NCI-H2107 (cell line): Measurements from ENCODE around the gene SYT14.
A peak's percentile ranks its signal among the peaks of the same experiment; 100 is the strongest.
"Not testable (repeated sequence)": the region's sequence is repeated elsewhere in the genome, so short reads cannot be mapped to it uniquely, and the experiment has no call there.

Source experiments
- DNase-seq: peaks from one replicate; lab custom pipeline; 2025; lab: John Stamatoyannopoulos, UW

The SYT14 gene

GRCh38 chr1:209937996-209938959 lies at the start of gene SYT14:
TSS of gene SYT14 (plus strand) at chr1:209938217. CDS start at chr1:209938265, 48 bp downstream.
- DNase-seq: peak; percentile 76

GRCh38 chr1:209888291-209889076 lies 49.5 kb upstream of the SYT14 start:
- not testable (repeated sequence) for DNase-seq

- DNase-seq: no peak
These were observed 49.0 kb upstream of the SYT14 start for GRCh38 chr1:209889077-209889418.

DNA sequence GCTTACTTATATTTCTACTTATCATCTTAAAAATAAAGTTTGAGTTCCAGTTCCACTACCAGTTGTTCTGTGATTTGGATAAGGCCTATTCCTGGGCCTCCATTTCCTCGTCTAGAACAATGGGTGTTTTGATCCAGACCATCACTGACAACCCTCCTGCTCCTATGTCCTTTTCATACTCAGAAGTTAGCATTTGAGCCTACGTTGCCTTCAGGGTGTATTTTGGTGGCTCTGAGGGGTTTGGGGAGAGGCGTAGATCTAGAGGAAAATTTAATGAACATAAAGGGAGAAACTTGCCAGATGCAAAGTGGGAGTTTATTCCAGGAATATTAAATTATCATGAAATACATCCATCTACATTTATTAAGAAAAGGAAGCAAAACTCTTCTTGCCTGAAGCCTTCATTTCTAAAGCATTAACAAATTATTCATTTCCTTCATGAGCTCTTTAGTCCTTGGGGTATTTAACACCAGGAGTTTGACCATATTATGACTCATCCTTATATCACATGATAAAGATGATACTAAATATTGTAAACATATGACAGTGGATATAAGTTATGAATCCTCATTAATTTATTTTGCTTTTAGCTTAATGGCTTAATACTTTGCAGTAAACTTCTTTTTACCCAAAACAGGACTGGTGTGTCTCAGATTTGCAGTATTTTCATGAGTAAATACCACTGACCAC lies 47.2 kb upstream of the SYT14 start:
- no peak for DNase-seq

- DNase-seq: no peak
These were observed 44.3 kb upstream of the SYT14 start for GRCh38 chr1:209893751-209894150.

DNA sequence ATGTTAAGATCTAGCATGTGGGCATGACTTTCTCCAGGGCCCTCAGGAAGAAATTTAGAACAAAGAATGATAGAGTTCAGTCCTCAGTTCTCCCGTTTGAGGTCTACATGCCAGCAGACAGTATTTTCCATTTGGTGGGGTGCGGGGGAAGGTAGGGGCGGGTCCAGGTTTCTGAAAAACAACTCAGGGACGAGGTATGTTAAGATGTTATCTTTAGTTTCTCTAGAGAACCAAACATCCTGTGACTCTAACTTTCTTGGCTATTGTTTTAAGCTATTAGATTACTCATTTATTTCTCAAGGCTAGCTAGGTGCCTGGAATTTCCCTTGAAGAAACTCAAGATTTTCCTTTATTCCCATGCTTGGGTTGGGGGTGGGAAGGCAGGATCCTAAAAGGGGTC lies 42.3 kb upstream of the SYT14 start:
- DNase-seq: no peak

GRCh38 chr1:209896346-209896745 lies 41.7 kb upstream of the SYT14 start:
- no peak for DNase-seq

- not testable (repeated sequence) for DNase-seq
These were observed 39.7 kb upstream of the SYT14 start for GRCh38 chr1:209898271-209898670.

- not testable (repeated sequence) for DNase-seq
These were observed 39.2 kb upstream of the SYT14 start for GRCh38 chr1:209898851-209899250.

- DNase-seq: no peak
These were observed 38.1 kb upstream of the SYT14 start for GRCh38 chr1:209899948-209900347.

DNA sequence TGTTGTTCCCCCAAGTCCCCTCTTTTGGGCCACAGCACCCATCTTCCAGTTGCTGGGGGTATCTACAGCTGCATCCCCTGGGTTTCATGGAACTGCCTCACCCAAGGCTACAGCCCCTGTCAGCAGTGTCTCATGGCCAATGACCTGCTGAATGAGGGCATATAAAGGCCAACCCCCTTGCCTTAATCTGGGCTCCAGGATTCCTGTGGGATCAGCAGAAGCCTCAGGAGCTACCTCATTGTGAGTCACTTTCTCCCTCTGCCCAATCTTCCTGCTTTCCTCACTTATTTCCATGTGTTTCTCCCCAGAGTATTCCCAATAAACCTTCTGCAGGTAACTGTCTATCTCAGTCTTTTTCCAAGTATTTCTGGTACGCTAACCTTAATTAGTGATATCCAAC lies 37.3 kb upstream of the SYT14 start:
- no peak for DNase-seq

GRCh38 chr1:209901211-209901610 lies 36.8 kb upstream of the SYT14 start:
- DNase-seq: no peak

DNA sequence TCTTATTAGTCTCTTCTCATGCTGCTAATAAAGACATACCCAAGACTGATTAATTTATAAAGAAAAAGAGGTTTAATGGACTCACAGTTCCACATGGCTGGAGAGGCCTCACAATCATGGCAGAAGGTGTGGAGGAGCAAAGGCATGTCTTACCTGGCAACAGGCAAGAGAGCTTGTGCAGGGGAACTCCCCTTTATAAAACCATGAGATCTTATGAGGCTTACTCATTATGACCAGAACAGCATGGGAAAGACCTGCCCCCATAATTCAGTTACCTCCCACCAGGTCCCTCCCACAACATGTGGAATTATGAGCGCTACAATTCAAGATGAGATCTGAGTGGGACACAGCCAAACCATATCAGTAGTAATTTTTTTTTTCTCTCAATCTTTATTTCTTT lies 33.2 kb upstream of the SYT14 start:
- DNase-seq: not testable (repeated sequence)

- no peak for DNase-seq
These were observed 26.3 kb upstream of the SYT14 start for GRCh38 chr1:209911746-209912145.

- DNase-seq: no peak
These were observed 25.7 kb upstream of the SYT14 start for GRCh38 chr1:209912306-209912705.

DNA sequence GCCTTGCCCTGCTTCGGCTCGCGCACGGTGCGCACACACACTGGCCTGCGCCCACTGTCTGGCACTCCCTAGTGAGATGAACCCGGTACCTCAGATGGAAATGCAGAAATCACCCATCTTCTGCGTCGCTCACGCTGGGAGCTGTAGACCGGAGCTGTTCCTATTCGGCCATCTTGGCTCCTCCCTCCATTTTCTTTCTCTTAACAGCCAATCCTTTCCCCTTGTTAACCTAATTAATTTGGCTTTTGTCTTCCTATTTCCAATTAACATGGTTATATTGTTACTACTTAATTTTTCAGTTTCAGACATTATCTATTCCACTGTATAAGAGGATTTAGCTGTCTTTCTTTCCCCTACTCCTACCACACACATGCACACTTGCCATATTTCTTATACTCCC lies 18.4 kb upstream of the SYT14 start:
- not testable (repeated sequence) for DNase-seq

GRCh38 chr1:209920844-209921243 lies 17.2 kb upstream of the SYT14 start:
- DNase-seq: no peak

GRCh38 chr1:209924390-209924789 lies 13.6 kb upstream of the SYT14 start:
- DNase-seq: no peak

DNA sequence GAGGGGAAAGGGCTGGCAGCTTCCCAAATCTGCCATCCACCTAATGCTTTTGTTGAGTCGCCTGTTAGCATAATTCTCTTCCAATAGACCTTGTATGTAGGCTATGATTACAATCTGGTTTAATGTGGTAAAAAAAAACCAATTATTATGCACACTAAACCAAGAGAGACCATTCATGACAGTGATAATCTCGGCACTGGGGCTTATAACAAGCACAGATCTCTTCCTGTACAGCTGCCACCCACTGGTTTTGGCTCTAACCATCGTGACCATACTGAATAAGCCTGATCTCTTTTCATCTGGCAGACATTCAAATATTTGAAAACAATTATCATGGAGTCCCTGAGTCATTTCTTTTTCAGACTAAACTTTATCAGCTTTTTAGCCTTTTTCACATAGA lies 12.0 kb upstream of the SYT14 start:
- DNase-seq: peak; percentile 81

DNA sequence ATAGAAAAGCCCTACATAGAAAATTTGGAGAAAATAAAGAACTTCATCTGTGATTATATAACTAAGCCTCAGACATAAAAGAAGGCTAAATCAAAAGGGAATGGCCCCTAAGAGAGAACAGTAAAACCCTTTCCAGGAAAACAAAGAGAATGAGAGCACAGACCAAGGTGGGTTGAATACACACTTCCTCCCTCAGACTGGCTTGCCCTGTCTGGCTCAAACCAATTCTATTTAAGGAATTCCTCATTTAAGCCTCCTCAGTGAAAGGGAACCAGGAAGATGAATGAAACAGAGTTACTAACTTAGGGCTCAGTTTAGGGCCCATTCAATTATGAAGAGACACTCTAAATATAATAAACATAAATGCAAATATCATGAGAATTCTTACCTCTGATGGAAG lies 10.6 kb upstream of the SYT14 start:
- DNase-seq: no peak

DNA sequence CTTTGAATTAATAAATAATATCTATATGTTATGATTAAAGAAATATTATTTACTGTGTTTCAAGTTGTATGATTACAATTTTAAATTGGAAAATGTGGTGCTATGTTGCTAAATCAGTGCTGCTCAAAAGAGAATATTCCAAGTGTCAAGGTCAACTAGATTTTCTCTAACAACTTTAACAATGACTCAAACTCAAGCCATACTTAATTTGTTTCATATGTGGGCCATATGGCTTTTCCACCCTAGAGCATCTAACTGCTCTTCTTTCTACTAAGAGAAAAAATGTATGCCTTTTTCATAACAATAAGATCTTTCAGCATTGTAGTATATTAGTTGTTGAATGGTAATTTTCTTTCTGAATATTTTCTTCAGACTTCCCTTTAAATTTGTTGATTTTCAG lies 8.3 kb upstream of the SYT14 start:
- DNase-seq: no peak

GRCh38 chr1:209931141-209931540 lies 6.9 kb upstream of the SYT14 start:
- no peak for DNase-seq
